NCI-H524 treated with DMSO at 0.1 percent for 48 hours (cell line): Measurements from ENCODE around the gene VAMP2.

Source experiments
- DNase-seq: peaks from one replicate; lab custom pipeline; 2025; lab: John Stamatoyannopoulos, UW

Gene VAMP2

DNA sequence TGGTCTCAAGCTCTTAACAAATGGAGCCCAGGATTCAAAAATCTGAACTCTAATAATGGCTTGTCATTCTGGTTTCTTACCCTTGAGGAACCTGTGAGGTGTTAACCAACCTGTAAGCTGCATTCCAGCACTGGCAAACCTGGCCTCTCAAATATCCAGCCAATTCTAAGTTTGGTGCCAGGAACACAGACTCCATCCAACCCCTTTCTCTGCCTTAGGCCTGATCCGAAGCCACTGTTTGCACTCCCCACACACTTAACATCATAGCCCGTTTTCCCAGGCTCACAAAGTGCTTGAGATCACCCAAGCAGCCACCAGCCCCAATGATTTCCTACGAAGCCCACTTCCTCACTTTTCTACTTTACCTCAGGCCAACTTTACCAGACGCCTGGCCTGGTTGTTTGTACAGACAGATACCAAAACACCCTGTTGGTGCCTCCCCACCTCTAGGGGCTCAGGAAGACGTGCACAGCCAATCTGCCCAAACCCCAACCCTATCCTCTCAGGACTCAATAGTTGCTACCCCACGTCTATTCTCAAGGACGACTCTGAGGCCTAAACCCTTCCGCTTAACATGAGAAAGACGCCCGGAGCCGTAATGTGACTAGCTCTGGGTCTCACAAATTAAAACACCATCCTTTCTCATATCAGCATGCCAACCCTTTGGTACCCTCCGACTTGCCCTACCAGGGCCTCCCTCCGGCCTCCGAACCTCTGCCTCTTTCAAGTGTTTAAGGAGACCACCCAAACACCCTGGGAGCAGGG, 7.3 kb downstream of the VAMP2 start:
- no peak for DNase-seq

- no peak for DNase-seq
Observed at GRCh38 chr17:8154608-8155155, 8.1 kb downstream of the VAMP2 start.

DNA sequence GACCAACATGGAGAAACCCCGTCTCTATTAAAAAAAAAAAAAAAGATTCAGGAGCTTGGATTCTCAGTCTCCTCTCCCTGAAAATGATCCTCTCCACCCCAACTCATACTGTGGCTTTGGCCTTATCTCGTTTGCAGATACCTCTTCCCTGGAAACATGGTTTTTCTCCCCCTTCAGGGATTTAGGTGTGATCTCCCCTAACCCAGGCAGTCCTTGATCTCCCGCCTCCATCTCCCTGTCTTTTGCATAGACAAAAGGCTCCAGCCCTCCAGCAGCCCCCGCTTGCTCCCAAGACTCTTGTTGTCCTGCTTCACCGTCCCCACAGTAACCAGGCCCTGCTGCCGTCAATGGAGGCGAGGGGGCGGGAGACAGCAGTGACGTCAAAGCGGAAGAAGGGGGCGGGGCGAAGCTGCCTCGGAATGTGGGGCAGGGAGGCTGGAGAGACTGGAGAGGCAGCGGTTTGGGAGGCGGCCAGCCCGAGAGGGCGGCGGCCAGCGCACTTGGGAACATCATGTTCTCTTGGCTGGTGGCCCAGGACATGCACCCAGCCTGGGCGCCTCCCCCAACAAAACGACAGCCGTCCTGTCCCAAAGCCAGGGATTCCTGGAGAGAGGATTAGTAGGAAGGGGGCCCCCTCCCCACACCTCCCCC, 8.7 kb downstream of the VAMP2 start:
- DNase-seq = peak; percentile 42

DNA sequence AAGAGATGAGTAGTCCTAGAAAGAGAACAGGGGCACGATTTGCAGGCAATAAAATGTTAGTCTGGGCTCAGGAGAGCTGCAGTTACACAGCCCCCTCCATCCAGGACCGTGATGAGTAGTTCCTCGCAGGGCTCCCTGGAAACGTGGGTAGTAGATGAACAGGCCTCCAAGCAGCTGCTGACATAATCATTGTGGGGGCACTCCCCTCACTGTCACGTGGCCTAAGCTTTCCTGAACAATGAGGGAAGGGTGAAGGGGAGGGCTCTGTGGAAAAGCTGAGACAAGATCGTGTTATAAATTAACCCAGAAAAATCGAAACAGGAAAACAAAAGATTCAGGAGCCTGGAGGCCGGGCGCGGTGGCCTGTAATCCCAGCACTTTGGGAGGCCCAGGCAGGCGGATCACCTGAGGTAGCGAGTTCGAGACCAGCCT, 9.2 kb downstream of the VAMP2 start:
- no peak for DNase-seq

DNA sequence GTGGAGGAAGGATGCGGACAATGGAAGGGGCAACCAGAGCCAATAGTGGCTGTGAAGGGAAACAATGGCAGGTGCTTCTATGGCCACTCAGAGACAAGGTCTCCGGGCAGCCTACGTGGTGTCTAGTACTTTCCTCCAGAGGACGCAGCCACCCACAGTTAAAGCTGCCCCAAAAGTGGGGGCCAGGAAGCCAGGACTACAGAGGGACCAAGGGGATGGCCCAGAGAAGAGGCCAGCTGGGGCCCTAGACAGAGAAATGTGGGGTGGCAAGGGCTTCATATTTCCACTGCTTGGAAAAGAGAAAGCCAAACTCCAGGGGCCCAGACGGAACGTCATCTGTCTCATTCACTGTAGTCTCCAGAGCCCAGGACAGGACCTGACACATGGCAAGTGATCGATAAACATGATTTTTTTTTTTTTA, 9.7 kb downstream of the VAMP2 start:
- no peak for DNase-seq

DNA sequence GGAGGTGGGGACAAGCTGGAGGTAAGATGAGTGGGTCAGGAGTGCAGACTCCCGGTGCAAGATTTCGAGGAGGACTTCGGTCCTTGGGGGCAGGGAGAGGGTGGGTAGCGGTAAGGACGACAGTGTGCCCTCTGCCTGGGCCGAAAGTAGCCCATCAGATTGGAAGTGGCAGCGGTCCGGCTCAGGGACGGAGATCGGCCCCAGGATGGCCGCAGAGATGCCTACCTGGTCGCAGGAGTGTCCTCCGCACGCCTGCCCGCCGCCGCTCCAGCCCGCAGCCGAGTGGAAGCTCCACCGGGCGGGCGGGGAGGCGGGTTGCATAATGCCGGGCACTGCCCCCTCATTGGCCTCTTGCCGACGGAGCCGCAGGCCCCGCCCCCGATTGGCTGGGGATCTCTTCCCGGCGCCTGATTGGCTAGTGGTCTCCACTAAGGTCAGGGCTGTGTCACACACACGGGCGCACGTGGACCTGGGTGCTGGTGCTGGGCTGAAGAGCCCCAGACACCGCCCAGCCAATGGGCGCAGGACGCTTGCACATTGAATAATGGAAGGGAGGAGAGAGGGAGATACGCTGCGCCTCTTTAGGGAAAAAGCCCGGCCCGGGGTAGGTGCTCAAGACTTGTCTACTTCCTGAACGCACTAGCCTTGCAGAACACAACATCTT, 10.5 kb downstream of the VAMP2 start, which contains the start of gene PER1:
Gene PER1 (minus strand): TSS at position 293 of the 664 bp plus-strand sequence. CDS start 1,698 bp downstream, outside the sequence.
- DNase-seq = no peak

GRCh38 chr17:8151641-8152111, 11.1 kb downstream of the VAMP2 start:
- no peak for DNase-seq

DNA sequence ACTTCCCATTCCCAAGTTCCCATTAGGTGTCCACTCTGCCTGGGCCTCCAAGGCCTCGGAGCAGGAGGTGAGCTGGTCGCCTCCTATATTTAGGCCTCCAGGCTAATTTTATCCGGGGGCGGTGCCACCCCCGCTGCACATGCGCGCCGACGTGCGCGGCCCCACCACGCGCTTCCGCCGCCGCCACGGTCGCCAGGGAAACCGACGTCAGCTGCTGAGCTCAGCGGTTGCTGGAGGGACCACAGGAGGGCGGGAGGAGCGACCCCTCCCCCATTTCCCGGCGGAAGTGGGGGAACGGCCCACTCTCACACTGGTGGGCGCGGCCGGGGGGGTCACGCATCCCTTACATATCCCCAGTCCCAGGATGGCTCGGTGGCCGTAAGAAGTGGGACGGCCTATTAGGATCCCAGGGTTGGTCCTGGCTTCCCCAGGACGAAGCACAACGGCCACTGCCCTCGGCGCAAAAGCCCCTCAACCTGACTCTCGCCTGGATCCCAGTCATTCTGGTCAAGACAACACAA, 11.6 kb downstream of the VAMP2 start:
- no peak for DNase-seq

DNA sequence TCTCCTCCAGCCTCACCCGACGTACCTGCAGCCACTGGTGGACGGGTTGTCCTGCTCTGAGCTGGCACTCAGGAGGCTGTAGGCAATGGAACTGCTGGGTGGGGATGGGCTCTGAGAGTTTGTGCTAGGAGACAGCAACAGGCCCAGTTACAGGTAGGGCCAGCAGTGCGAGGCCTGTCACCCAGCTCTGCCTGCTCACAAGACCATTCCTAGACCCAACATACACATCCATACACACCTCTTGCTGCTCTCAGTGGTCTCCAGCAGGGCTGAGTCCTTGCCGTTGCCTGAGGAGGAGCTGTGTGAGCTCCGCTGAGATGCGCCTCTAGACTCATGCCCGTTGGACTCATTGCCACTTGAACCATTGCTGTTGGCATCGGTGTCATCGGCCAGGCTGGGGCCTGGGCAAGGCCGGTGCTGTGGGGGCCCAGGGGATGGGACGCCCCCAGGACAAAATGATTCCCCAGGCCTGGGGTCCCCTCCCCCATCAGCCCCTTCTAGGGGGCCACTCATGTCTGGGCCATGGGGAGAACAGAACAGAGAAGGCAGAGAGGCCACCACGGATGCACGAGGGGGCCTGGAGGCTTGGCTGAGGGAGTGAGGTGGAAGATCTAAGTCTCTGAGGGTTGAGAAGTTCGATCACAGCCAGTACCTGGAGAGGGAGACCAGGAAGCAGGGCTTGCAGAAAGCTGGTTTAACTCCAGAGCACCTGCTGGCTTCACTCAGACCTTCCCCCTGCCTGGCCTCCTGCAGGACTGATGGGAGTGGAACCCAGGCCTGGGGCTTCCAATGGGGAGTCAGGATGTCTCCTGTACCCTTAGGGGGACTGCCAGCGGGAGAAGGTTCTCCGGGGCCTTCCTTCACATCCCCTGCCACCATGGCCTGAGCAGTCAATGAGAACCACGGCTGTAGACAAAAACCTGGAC, 12.3 kb downstream of the VAMP2 start:
- DNase-seq = no peak

- no peak for DNase-seq
Observed at GRCh38 chr17:8149419-8150193, 13.1 kb downstream of the VAMP2 start.

DNA sequence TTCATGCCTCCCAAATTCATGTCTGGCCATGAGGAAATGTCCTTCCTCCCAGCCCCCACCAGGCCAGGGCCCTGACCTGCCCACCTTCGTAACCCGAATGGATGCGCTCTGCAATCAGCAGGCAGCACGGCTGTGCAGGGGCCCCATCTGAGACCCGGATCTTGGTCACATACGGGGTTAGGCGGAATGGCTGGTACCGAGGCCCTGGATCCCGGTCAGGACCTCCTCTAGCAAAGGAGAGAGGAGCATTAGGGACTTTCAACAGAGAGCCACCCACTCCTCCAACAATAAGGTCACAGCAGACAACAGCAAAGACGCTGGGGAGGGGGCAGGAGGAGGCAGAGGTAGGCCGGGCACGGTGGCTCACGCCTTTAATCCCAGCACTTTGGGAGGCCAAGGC, 14.2 kb downstream of the VAMP2 start:
- DNase-seq = no peak

DNA sequence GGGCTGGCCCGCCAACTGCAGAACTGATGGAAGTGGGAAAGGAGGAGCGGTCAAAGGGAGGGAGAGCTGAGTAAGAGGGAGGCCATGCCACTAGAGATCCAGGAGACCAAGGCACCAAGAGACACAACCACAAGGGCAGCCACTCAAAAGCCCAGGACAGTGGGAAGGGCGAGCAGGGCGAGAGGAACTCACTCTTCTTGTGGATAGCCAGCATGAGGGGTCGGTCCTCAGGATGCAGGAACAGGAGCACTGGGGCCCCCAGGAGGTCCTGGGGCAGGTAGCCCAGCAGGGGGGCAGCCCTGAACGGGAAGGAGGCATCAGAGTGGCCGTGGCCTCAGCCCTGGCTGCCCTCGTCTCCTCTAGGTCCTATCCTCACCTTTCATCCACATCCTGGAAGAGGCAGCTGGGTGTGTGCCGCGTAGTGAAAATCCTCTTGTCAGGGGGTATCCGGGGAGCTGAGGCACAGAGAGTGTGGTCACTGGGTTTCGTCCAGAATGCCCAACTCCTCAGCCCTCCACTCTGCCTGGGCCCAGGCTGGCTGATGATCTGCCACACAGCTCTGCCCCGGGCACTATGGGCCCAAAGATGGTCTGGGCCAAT, 14.8 kb downstream of the VAMP2 start:
- no peak for DNase-seq

GRCh38 chr17:8147141-8147804, 15.5 kb downstream of the VAMP2 start:
- no peak for DNase-seq

GRCh38 chr17:8146381-8147140, 16.2 kb downstream of the VAMP2 start:
- DNase-seq = no peak

DNA sequence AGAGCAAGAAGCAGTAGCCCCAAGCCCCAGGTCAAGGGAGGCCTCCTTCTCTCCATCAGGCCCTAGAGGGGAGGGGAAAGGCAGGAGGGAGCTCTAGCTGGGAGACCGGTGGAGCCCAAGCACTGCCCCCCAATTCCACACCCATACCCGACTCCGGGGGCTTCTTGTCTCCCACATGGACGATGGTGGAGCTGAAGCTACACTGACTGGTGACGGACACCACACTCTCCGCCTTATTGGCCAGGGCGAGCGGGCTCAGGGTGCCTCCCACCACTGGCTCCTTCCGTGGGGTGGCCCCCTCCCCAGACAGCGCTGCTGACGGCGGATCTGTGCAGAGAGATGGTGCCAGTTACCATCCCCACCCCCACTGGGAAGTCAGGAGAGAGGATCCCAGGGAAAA, 16.9 kb downstream of the VAMP2 start:
- no peak for DNase-seq

DNA sequence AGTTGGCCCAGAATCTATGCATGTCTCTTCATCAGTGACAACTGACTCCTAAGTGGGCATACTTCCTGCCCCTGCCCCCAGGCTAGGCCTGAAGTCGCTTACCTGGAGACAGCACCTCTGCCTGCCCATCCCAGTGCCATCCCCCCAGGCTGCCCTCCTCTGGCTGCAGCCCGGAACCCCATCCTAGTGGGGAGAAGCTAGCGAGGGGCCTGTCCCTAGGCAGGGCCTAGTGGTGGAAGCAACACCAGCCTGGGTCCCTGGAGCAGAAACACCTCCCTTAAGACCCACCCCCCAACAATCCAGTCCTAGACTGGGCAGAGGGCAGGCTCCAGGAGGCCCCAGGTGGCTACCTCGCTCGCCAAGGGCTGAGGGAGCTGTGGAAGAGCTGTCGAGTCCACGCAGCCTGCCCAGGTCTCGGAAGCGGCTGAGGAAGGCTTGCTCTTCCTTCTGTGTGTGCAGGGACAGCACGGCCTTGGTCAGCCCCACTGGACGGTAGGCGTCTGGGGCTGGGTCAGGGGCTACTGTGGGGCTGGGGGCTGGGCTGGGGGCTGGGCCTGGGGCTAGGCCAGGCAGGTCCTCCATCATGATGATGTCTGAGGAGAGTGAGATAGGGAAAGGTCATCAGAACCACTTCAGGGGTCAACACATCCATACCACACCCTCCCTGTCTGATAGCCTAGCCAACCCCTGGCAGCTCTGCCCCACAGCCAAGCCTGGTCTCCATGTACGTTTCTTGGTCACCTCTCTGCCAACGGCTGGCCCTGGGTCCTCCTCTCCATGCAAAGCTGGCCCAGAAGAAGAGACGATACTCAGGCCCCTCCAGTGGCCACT, 18.1 kb downstream of the VAMP2 start:
- no peak for DNase-seq

DNA sequence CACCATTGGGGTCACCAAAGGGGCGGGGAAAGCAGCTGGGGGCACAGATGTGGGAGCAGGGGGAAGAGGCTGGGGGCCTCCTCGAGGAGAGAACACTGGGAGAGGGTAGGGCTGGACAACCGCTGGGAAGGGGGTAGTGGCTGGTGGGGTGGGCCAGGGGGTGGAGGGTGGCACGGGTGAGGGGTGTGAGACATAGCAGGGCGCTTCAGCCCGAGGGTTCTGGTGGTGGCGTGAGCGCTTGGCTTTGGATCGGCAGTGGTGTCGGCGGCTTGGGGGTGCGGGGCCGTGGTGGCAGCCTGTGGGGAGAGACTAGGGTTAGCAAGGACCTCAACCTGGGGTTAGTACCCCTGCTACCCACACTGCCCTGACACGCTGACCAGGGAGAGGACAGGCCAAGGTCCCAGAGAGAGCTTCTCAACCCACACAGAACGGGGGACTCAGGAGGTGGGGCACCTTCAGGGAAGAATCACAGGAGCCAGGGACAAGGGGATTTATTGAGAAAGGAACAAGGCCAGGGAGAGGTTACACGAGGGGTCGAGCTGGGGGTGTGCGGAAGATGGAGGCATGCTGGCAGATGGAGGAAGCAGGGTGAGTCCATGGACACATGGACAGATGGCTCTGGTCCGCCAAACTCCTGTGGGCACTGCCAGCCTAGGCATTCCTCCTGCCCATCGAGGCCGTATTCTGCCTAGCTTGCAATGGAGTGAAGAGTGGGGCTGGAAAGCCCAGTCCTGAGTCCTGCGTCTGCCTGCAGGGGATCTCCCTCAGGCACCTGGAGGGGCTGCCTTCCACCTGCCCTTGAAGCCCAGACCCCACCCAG, 19.0 kb downstream of the VAMP2 start:
- no peak for DNase-seq
